Body of pancreas (tissue), 4 donors: ENCODE measurements around the gene FHOD3.

Source experiments
- POLR2A ChIP-seq, 3 donors: fragments of 450-650 bp; IDR thresholded peaks; one replicate each; pipeline ENCODE4 v1.6.1; 2016; ENCODE audit warnings: antibody characterized with exemption in 3 of 3, mild to moderate bottlenecking in 2 of 3
- TF ChIP-seq, protein P1 (sequence below), 7 experiments: fragments of 450-650 bp in 4 of 7; fragments of 200-600 bp in 3 of 7; sonication (generic) in 3 of 7; IDR thresholded peaks; one replicate each; pipeline ENCODE4 v1.5.1; 2016 to 2019; ENCODE audit warnings: antibody characterized with exemption in 7 of 7

DNA sequence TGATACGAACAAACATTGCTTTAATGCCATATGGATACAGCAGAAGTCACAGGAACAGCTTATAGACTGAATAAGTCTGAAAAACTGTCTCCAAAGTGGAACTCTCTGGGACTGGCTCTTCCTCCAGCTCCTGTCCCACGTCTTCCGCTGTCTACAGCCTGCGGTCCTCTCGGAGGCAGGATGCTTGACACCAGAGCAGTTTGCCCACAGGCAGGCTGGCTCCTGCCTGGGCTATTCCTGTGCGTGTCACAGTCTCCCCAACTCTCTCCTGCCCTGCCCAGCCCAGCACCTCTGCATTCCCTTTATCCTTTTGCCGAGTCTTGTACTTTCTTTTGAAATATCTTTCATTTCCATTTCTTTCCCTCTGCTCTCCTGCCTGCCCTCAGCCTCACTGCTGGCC, 234.1 kb downstream of the FHOD3 start:
- TF ChIP-seq, protein P1, sequence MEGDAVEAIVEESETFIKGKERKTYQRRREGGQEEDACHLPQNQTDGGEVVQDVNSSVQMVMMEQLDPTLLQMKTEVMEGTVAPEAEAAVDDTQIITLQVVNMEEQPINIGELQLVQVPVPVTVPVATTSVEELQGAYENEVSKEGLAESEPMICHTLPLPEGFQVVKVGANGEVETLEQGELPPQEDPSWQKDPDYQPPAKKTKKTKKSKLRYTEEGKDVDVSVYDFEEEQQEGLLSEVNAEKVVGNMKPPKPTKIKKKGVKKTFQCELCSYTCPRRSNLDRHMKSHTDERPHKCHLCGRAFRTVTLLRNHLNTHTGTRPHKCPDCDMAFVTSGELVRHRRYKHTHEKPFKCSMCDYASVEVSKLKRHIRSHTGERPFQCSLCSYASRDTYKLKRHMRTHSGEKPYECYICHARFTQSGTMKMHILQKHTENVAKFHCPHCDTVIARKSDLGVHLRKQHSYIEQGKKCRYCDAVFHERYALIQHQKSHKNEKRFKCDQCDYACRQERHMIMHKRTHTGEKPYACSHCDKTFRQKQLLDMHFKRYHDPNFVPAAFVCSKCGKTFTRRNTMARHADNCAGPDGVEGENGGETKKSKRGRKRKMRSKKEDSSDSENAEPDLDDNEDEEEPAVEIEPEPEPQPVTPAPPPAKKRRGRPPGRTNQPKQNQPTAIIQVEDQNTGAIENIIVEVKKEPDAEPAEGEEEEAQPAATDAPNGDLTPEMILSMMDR (IDR thresholded peaks at IDR 0.05), result no peak
- no peak for TF ChIP-seq POLR2A (IDR thresholded peaks at IDR 0.05)
